ENCODE measurements around the gene SHB.

GRCh38 chr9:37935096-37935495, 133.9 kb downstream of the SHB start:
- TF ChIP-seq POLR2AphosphoS5 (IDR thresholded peaks at IDR 0.05; ENCODE audit: low read depth, low read length): no peak
- no peak for TF ChIP-seq EZH2 (IDR thresholded peaks at IDR 0.05)
- no peak for TF ChIP-seq SRF (IDR thresholded peaks at IDR 0.05; ENCODE audit: low read depth)
- TF ChIP-seq CEBPB (IDR thresholded peaks at IDR 0.05; ENCODE audit: low read depth): no peak
- TF ChIP-seq SIN3A (IDR thresholded peaks at IDR 0.05; ENCODE audit: low read depth): no peak
- TF ChIP-seq JUND (IDR thresholded peaks at IDR 0.05): no peak
- no peak for TF ChIP-seq RAD21 (IDR thresholded peaks at IDR 0.05; ENCODE audit: low read depth)
- TF ChIP-seq CTCF (IDR thresholded peaks at IDR 0.05 in 2 of 3, conservative IDR thresholded peaks at IDR 0.05 in 1 of 3; ENCODE audit: borderline replicate concordance in 1 of 3, insufficient read depth in 1 of 3, low read depth in 2 of 3, low read length in 2 of 3): no peak
